HepG2 (cell line): Measurements from ENCODE around the gene LNX2.

Source experiments
- POLR2A ChIP-seq, 2 experiments: IDR thresholded peaks; 2 replicates each; pipeline ENCODE4 v1.6.1; 2011; ENCODE audit warnings: low read depth in 2 of 2, low read length in 2 of 2, mild to moderate bottlenecking in 1 of 2, moderate library complexity in 1 of 2; ENCODE audit not compliant: insufficient read depth in 1 of 2
- ZC3H4 ChIP-seq: sonication (generic); formaldehyde crosslinking; IDR thresholded peaks from 2 replicates; pipeline ENCODE4 v1.4.0; 2020; ENCODE audit warnings: missing genetic modification reagents, borderline replicate concordance
- ZNF136 ChIP-seq: sonication (generic); formaldehyde crosslinking; IDR thresholded peaks from 2 replicates; pipeline ENCODE4 v1.8.1; 2022; ENCODE audit warnings: low read depth, mild to moderate bottlenecking, moderate library complexity, missing genetic modification reagents
- TF ChIP-seq, protein P1 (sequence below): IDR thresholded peaks from 2 replicates; pipeline ENCODE4 v1.6.1; 2016; ENCODE audit warnings: low read depth

DNA sequence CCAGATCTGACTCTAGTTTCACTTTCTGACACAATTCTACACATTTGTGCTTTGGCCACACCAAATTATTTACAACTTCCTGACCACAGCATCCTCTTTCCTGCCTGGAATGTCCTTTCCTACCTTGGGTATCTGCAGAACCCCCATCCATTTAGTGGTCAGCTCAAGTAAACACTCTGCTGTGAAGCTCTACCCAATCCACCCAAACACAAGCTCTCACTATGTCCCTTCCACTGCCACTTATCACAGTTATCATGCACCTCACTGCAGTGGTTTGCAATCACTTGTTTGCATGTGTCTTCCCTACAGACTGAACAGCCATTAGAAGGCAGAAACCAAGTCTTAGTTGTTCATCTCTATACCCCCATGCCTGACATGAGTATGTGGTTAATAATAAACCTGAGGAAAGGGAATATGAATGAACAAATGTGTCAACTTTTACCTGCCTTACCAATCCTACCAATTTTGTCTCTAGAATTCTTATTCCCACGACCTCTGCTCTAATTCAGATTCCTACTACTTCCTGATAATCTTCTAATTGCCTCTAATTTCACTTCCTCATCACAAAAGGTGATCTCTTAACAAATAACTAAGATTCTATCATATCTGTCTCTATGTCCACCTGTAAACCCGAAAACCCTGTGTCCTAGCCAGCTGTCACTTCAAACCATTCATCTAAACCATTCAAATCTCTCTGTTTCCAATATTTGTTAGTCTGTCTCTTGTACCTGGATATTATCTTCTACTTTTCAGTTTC lies 25.1 kb downstream of the LNX2 start:
- TF ChIP-seq ZC3H4 (CRISPR knock-in tag) (no peak), POLR2A (IDR thresholded peaks at IDR 0.05; ENCODE audit: insufficient read depth in 1 of 2, low read depth in 2 of 2, low read length in 2 of 2) (no peak), ZNF136 (no peak)
- TF ChIP-seq, protein P1, sequence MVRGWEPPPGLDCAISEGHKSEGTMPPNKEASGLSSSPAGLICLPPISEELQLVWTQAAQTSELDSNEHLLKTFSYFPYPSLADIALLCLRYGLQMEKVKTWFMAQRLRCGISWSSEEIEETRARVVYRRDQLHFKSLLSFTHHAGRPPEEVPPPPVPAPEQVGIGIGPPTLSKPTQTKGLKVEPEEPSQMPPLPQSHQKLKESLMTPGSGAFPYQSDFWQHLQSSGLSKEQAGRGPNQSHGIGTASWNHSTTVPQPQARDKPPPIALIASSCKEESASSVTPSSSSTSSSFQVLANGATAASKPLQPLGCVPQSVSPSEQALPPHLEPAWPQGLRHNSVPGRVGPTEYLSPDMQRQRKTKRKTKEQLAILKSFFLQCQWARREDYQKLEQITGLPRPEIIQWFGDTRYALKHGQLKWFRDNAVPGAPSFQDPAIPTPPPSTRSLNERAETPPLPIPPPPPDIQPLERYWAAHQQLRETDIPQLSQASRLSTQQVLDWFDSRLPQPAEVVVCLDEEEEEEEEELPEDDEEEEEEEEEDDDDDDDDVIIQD (CRISPR knock-in tag): no peak
